Heart left ventricle (tissue), 16 donors: ENCODE results near the gene RASGEF1C. TPM values are rescaled to one million over a fixed set of nuclear protein-coding genes. Genes with fewer than 3 reads are reported as not detected.

Source experiments
- ATAC-seq, 4 donors: fragments of 200-7000 bp; cut with Tn5 transposase; one replicate each; pipeline ENCODE4 v1.9.1; 2020 to 2022; ENCODE audit warnings: moderate library complexity in 4 of 4, mild to moderate bottlenecking in 3 of 4, moderate number of reproducible peaks in 1 of 4
- DNase-seq, 5 donors: peaks; one replicate each; pipeline ENCODE4 v3.0.0-alpha.2; 2020
- H3K27ac ChIP-seq, 12 donors: fragments of 200-600 bp; sonication (generic) in 4 of 12; one replicate each; pipeline versions ENCODE4 v1.5.0 to v1.8.0; 2016 to 2022; ENCODE audit warnings: mild to moderate bottlenecking in 2 of 12
- H3K27me3 ChIP-seq, 9 donors: fragments of 200-600 bp; sonication (generic) in 2 of 9; one replicate each; pipeline versions ENCODE4 v1.5.1 to v1.8.0; 2016 to 2022; ENCODE audit warnings: mild to moderate bottlenecking in 3 of 9
- H3K36me3 ChIP-seq, 9 donors: fragments of 200-600 bp; sonication (generic) in 2 of 9; one replicate each; pipeline versions ENCODE4 v1.5.0 to v1.8.0; 2018 to 2022; ENCODE audit warnings: mild to moderate bottlenecking in 2 of 9
- H3K4me1 ChIP-seq, 12 donors: fragments of 200-600 bp; sonication (generic) in 4 of 12; one replicate each; pipeline versions ENCODE4 v1.5.0 to v1.8.0; 2016 to 2022; ENCODE audit warnings: mild to moderate bottlenecking in 3 of 12
- H3K4me3 ChIP-seq, 12 donors: fragments of 200-600 bp; sonication (generic) in 4 of 12; one replicate each; pipeline versions ENCODE4 v1.5.0 to v1.8.0; 2017 to 2022; ENCODE audit warnings: mild to moderate bottlenecking in 9 of 12, moderate library complexity in 4 of 12
- H3K9me3 ChIP-seq, 12 donors: fragments of 200-600 bp; sonication (generic) in 4 of 12; one replicate each; pipeline versions ENCODE4 v1.5.0 to v1.8.0; 2016 to 2022; ENCODE audit warnings: mild to moderate bottlenecking in 1 of 12
- POLR2A ChIP-seq, 2 donors: fragments of 450-650 bp; IDR thresholded peaks; one replicate each; pipeline ENCODE4 v1.6.1; 2017; ENCODE audit warnings: antibody characterized with exemption in 2 of 2, mild to moderate bottlenecking in 2 of 2, moderate library complexity in 2 of 2
- WGBS, 4 donors: extraction: QIAGEN DNeasy Blood & Tissue Kit in 2 of 4; methylation state at CpG; one replicate each; pipeline versions ENCODE4 v1.1.5 to v1.1.7; 2013 to 2018; 5-methylcytosine and 5-hydroxymethylcytosine counted together
- intact Hi-C, 10 donors: fragments of 100-400 bp; cut with DNase I; formaldehyde crosslinking; loops; one replicate each; pipeline versions ENCODE4 v1.11.1 to v1.14.2; 2022
- polyA plus RNA-seq, 2 donors: library from polyadenylated mRNA; stranded (reverse); fragments of 200-250 nt; gene quantifications; one replicate each; pipeline ENCODE4 v1.2.3, GENCODE V29; 2013
- total RNA-seq, 9 donors: library from RNA; depleted of rRNA in 2 of 9; stranded (reverse); fragments of >200 nt in 2 of 9; fragmentation: NEBNext Ultra II Directional in 3 of 9; extraction: Animal tissue kit (Norgen Biotek cat#: 25700) in 3 of 9; gene quantifications; one replicate each; pipeline versions ENCODE4 v1.1.0 to v1.2.4, GENCODE V29; 2016 to 2023
- TF ChIP-seq, protein P1 (sequence below), 12 donors: fragments of 200-600 bp; sonication (generic) in 4 of 12; IDR thresholded peaks; one replicate each; pipeline versions ENCODE4 v1.5.0 to v1.8.0; 2018 to 2022; ENCODE audit warnings: antibody characterized with exemption in 12 of 12, mild to moderate bottlenecking in 5 of 12
- donor health status: ischemic (EF 13 %, LVEDD 7.1; RV severe dilation, severe dysfunction).
- donor health status: healthy with polysubstance abuse.
- donor health status: DM: no; HTN: yes; CAD: no.
- donor health status: DM: no; HTN: no; CAD: no.
- donor health status: ischemic (EF 25% LVEDD 6.9; RV normal size, moderate dysfunction).
- donor health status: ischemic (EF 25% LVEDD 5.7; RV mildly dilated, moderate dysfunction).
- donor health status: healthy.
- donor health status: DM: yes; HTN: yes; CAD: no.
- donor health status: ischemic (EF 35%, LVEDD 5.7; RV mildly dilated, moderate dysfunction).
- donor health status: nonischemic (EF 11% LVEDD 7.7; RV severe dilation, severe dysfunction).
- donor health status: DM: yes; HTN: yes; CAD: no.
- donor health status: PGD.
- donor health status: ischemic (EF 29% LVEDD 5.4; RV normal size, mild dysfunction).
- donor health status: nonischemic (EF 23%, LVEDD 6.1; RV moderate dilation, normal function).

Gene RASGEF1C
- total and polyA plus RNA-seq, 11 donors, result 0.14 to 0.75 (median 0.19) TPM; not detected in 4

DNA sequence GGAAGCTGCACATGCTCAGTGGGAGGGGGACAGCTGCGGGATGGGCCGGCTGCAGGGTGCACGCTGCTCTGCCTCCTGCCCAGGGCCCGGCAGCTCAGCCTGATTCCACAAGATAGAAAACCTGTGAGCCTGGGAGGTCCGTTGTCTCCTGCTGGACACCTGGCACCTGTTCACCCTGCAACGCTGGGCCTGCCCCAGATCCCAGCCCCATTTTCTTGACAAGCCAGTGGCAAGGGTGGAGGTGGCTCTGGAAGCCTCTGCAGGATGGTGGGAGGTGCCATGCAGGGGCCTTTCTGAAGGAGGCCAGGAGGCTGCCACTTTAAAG lies 69.3 kb downstream of the RASGEF1C start:
- intact Hi-C loops, result no loop called here
- H3K4me1 ChIP-seq, result peaks cover 0 to 3% (median 0%) of the 10 kb centered on the region in 12 donors
- no peak overlapping the region for H3K27ac ChIP-seq
- DNase-seq, result no peak
- H3K9me3 ChIP-seq, result no peaks in the 10 kb centered on the region
- no peak for TF ChIP-seq POLR2A (IDR thresholded peaks at IDR 0.05)
- TF ChIP-seq, protein P1, sequence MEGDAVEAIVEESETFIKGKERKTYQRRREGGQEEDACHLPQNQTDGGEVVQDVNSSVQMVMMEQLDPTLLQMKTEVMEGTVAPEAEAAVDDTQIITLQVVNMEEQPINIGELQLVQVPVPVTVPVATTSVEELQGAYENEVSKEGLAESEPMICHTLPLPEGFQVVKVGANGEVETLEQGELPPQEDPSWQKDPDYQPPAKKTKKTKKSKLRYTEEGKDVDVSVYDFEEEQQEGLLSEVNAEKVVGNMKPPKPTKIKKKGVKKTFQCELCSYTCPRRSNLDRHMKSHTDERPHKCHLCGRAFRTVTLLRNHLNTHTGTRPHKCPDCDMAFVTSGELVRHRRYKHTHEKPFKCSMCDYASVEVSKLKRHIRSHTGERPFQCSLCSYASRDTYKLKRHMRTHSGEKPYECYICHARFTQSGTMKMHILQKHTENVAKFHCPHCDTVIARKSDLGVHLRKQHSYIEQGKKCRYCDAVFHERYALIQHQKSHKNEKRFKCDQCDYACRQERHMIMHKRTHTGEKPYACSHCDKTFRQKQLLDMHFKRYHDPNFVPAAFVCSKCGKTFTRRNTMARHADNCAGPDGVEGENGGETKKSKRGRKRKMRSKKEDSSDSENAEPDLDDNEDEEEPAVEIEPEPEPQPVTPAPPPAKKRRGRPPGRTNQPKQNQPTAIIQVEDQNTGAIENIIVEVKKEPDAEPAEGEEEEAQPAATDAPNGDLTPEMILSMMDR (IDR thresholded peaks at IDR 0.05), result no peak
- 79 to 83% (median 81%) methylated on average over 2 to 6 of the region's 6 CpGs for WGBS, 4 donors
- H3K36me3 ChIP-seq, result no peaks in the 10 kb centered on the region
- no peak overlapping the region for H3K4me3 ChIP-seq
- ATAC-seq, result no peak
- peaks cover 0 to 45% (median 5%) of the 10 kb centered on the region in 9 donors for H3K27me3 ChIP-seq

DNA sequence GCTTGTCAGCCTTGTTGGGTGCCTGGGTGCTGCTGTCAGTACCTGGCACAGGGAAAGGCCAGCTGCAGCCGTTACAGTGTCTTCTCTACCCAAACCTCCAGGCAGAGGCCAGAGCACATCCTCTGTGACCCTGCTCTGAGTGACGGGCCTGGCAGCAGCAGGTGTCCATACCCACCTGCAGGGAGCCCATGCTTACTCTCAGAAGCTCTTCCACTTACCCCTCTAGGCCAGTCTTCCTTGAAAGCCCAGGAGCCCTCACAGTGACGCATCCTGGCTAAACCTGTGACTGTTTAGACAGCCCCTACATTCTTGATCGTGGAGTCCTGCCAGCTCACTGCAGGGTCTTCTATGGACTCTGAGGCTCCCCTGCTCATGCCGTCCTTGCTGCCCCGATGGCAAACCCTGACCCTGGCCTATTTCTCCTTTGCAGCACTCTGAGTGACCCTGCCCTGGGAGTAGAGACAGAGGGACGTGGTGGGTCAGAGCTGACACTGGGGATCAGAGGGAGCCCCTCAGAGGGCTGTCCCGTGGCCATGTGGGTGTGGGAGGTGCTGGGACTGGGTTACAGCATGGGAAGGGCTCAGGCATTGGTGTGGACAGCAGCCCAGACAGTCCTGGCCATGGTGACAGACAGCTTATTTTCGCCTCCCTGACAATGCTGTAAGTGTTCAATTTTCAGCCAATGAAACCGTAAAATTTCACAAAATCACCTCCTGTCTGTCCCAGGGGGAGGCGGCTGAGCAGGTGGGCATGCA lies 69.9 kb downstream of the RASGEF1C start:
- H3K36me3 ChIP-seq, result no peaks in the 10 kb centered on the region
- 63 to 69% (median 65%) methylated on average over 9 to 11 of the region's 11 CpGs for WGBS, 4 donors
- peaks cover 0 to 3% (median 0%) of the 10 kb centered on the region in 12 donors for H3K4me1 ChIP-seq
- ATAC-seq (no peak), DNase-seq (no peak)
- no peaks in the 10 kb centered on the region for H3K9me3 ChIP-seq
- no peak for TF ChIP-seq POLR2A (IDR thresholded peaks at IDR 0.05)
- TF ChIP-seq, protein P1 (IDR thresholded peaks at IDR 0.05), result no peak
- intact Hi-C loops, result no loop called here
- no peak overlapping the region for H3K27ac ChIP-seq
- peaks cover 0 to 45% (median 5%) of the 10 kb centered on the region in 9 donors for H3K27me3 ChIP-seq
- no peak overlapping the region for H3K4me3 ChIP-seq

DNA sequence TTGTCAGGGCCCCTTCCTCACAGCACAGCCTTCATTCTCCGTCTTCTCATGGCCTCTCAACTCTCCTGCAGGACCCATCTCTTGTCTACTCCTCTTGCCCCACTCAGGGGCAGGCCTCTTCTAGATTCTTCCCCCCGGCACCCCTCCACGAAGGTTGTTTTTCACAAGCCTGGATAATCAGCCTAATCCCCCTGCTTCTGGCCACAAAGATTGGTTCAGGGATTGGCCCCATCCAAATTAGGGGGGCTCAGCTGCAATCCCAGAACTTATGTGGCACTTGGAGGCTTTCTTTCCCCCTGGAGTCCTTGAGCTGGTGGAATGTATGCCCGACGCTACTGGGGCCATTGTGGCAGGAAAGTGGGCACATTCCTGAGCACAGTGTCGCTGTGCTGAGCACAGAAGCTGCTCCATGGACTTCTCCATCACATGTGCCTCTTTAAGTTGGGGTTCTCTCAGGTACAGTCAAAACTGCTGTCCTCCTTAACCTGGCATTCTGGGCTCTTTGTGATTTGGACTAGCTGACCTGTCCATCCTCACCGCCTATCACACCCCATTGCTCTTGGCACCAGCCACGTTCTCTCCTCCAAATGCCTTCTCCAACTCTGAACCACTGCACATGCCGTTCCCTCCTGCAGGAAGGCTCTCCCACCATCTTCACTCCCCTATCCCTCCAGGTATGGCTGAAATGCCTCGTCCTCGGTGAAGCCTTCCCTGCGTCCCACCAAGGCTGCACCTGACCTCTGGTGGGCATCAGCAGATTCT lies 70.6 kb downstream of the RASGEF1C start:
- Histone ChIP-seq H3K27me3 (peaks cover 0 to 45% (median 5%) of the 10 kb centered on the region in 9 donors), H3K27ac (no peak overlapping the region), H3K9me3 (no peaks in the 10 kb centered on the region), H3K4me1 (peaks cover 0 to 3% (median 0%) of the 10 kb centered on the region in 12 donors), H3K4me3 (no peak overlapping the region), H3K36me3 (no peaks in the 10 kb centered on the region)
- ATAC-seq (no peak), DNase-seq (no peak)
- TF ChIP-seq POLR2A (IDR thresholded peaks at IDR 0.05), result no peak
- TF ChIP-seq, protein P1 (IDR thresholded peaks at IDR 0.05), result no peak
- WGBS, 4 donors, result 70 to 75% (median 74%) methylated on average over 12 of the region's 12 CpGs
- intact Hi-C loops, result no loop called here
